ENCODE results near the gene ARID1B. TPM values are rescaled to one million over a fixed set of nuclear protein-coding genes. Genes with fewer than 3 reads are reported as not detected.

The ARID1B gene
- total and polyA plus RNA-seq, 2 of the 13 experiments (the other 11 are each of a cell fraction or from before 2014, with no cell fraction given) = 20.1 to 32.6 TPM

GRCh38 chr6:156804402-156804801 is 27.2 kb downstream of the ARID1B start (continued):
- TF ChIP-seq MLXIP (CRISPR knock-in tag; IDR thresholded peaks at IDR 0.05; ENCODE audit: borderline replicate concordance) = no peak
- no peak for TF ChIP-seq PBX3 (CRISPR knock-in tag; IDR thresholded peaks at IDR 0.05; ENCODE audit: borderline replicate concordance)

- Histone ChIP-seq H3K4me3 (replicated peaks in 1 of 3; ENCODE audit: insufficient read depth in 1 of 3, low read depth in 2 of 3, low read length in 3 of 3) (no peak overlapping the region), H3K4me1 (ENCODE audit: insufficient read depth, low read length) (peaks cover 19% of the 10 kb centered on the region), H3K4me2 (ENCODE audit: low read depth, low read length) (no peak overlapping the region), H3K27me3 (ENCODE audit: control insufficient read depth in 1 of 2, insufficient read depth in 2 of 2, low read length in 2 of 2) (no peaks in the 10 kb centered on the region), H4K20me1 (ENCODE audit: insufficient read depth, low read length) (peaks cover 17% of the 10 kb centered on the region), H3K36me3 (replicated peaks in 1 of 2; ENCODE audit: control insufficient read depth in 1 of 2, insufficient read depth in 2 of 2, low read length in 2 of 2) (no peaks in the 10 kb centered on the region), H3K9me3 (ENCODE audit: low read length) (no peaks in the 10 kb centered on the region), H3K27ac (ENCODE audit: extremely low read length, insufficient read depth, low read length) (no peak overlapping the region), H2AFZ (ENCODE audit: low read length) (no peak overlapping the region), H3K79me2 (ENCODE audit: insufficient read depth, low read length) (peaks cover 99% of the 10 kb centered on the region), H3K9ac (ENCODE audit: insufficient read depth, low read depth, low read length) (no peak overlapping the region)
- ATAC-seq = no peak
- 95% methylated on average over 4 of the region's 4 CpGs for WGBS (ENCODE audit: low lambda C conversion rate)
- DNase-seq (ENCODE audit: low spot score) = no peak
- ChIA-PET CTCF (ENCODE audit: low intra/inter-chr PET ratio, low total read pairs) (no interaction called here), POLR2A (no interaction called here)
- FAIRE-seq = no peak
- TF ChIP-seq KLF9 (CRISPR knock-in tag; IDR thresholded peaks at IDR 0.05; ENCODE audit: low read depth) (no peak), GRHL1 (CRISPR knock-in tag; conservative IDR thresholded peaks at IDR 0.05) (no peak), ZNF343 (CRISPR knock-in tag; IDR thresholded peaks at IDR 0.05) (no peak), DRAP1 (CRISPR knock-in tag; IDR thresholded peaks at IDR 0.05) (no peak), ZNF878 (CRISPR knock-in tag; IDR thresholded peaks at IDR 0.05) (no peak), KMT2B (CRISPR knock-in tag; IDR thresholded peaks at IDR 0.05) (no peak), ZNF484 (CRISPR knock-in tag; IDR thresholded peaks at IDR 0.05; ENCODE audit: borderline replicate concordance, low read depth) (no peak), NFATC3 (CRISPR knock-in tag; IDR thresholded peaks at IDR 0.05) (no peak)
- no TSS peak for BruUV-seq (replicated peaks)
- in situ Hi-C loops (cut with HindIII; ENCODE audit: extremely low pct_ligation_motif_present, low pct_unique_long_range_greater_than_20kb) = no loop called here
- intact Hi-C loops (cut with micrococcal nuclease; ENCODE audit: unreplicated experiment) = no loop called here
These were observed 29.0 kb downstream of the ARID1B start for GRCh38 chr6:156806155-156806554.
